Measurements from ENCODE around the gene DNAJA2.

The DNAJA2 gene

GRCh38 chr16:46924402-46924801, 49.1 kb downstream of the DNAJA2 start:
- DNase-seq, result no peak

- DNase-seq, result no peak
Measured at GRCh38 chr16:46923513-46924295, 49.8 kb downstream of the DNAJA2 start.

GRCh38 chr16:46922239-46922638, 51.2 kb downstream of the DNAJA2 start:
- no peak for DNase-seq

- no peak for DNase-seq
Measured at GRCh38 chr16:46920402-46921068, 52.9 kb downstream of the DNAJA2 start.

GRCh38 chr16:46918905-46919792, 54.3 kb downstream of the DNAJA2 start:
- DNase-seq, result no peak

- no peak for DNase-seq
Measured at GRCh38 chr16:46918400-46918799, 55.1 kb downstream of the DNAJA2 start.

GRCh38 chr16:46916980-46917379, 56.5 kb downstream of the DNAJA2 start:
- DNase-seq, result no peak

- DNase-seq, result no peak
Measured at GRCh38 chr16:46915483-46916025, 57.9 kb downstream of the DNAJA2 start.

GRCh38 chr16:46914556-46915201, 58.8 kb downstream of the DNAJA2 start:
- DNase-seq, result no peak

GRCh38 chr16:46911650-46912049, 61.8 kb downstream of the DNAJA2 start:
- no peak for DNase-seq

GRCh38 chr16:46911038-46911437, 62.4 kb downstream of the DNAJA2 start:
- no peak for DNase-seq

- DNase-seq, result no peak
Measured at GRCh38 chr16:46908540-46909372, 64.7 kb downstream of the DNAJA2 start.

- DNase-seq, result no peak
Measured at GRCh38 chr16:46907061-46907774, 66.3 kb downstream of the DNAJA2 start.

GRCh38 chr16:46906360-46907060, 67.0 kb downstream of the DNAJA2 start:
- DNase-seq, result no peak

Measured in NCI-H187 treated with DMSO at 0.1 percent for 48 hours (cell line).